ENCODE data around the gene CUL1. TPM values are rescaled to one million over a fixed set of nuclear protein-coding genes. Genes with fewer than 3 reads are reported as not detected.

The CUL1 gene
- total RNA-seq, 2 experiments from 2014 or later, result 40.5 to 56.6 TPM

- Histone ChIP-seq H3K4me3 (ENCODE audit: low read depth, low read length, poor library complexity, severe bottlenecking) (no peak overlapping the region), H3K36me3 (ENCODE audit: insufficient read depth, low read length) (peaks cover 8% of the 10 kb centered on the region), H3K27ac (ENCODE audit: low read depth, low read length, poor library complexity, severe bottlenecking) (no peak overlapping the region), H3K4me1 (ENCODE audit: insufficient read depth, low read length, poor library complexity, severe bottlenecking) (peaks cover 48% of the 10 kb centered on the region), H3K9me2 (ENCODE audit: insufficient read depth, low read length) (no peaks in the 10 kb centered on the region), H2AFZ (ENCODE audit: low read length) (no peak overlapping the region), H3K9me3 (ENCODE audit: low read length) (no peaks in the 10 kb centered on the region), H3K79me2 (ENCODE audit: insufficient read depth, low read depth, low read length) (peaks cover 100% of the 10 kb centered on the region), H4K20me1 (ENCODE audit: insufficient read depth, low read length) (peaks cover 82% of the 10 kb centered on the region), H3K4me2 (ENCODE audit: low read length) (no peak overlapping the region)
- TF ChIP-seq EZH2phosphoT487 (IDR thresholded peaks at IDR 0.05; ENCODE audit: borderline replicate concordance, low read depth, low read length), result no peak
- no peak for TF ChIP-seq CTCF (conservative IDR thresholded peaks at IDR 0.05; ENCODE audit: low read length)
- BruUV-seq (replicated peaks), result no TSS peak
- ChIA-PET POLR2A (interaction anchor here (5.1 kb wide), 1 partner anchor 13 kb away, joined by 36 read pairs; no protein-coding TSS in a partner anchor), CTCF (ENCODE audit: unreplicated experiment) (no interaction called here)
- intact Hi-C loops (cut with micrococcal nuclease; ENCODE audit: unreplicated experiment), result no loop called here
- no peak for DNase-seq (ENCODE audit: low spot score)
These were observed 18.6 kb downstream of the CUL1 start for GRCh38 chr7:148717266-148717793.

GRCh38 chr7:148718431-148718830 lies 19.7 kb downstream of the CUL1 start:
- intact Hi-C loops (cut with micrococcal nuclease; ENCODE audit: unreplicated experiment), result no loop called here
- Histone ChIP-seq H3K4me1 (ENCODE audit: insufficient read depth, low read length, poor library complexity, severe bottlenecking) (peaks cover 45% of the 10 kb centered on the region), H2AFZ (ENCODE audit: low read length) (no peak overlapping the region), H3K27ac (ENCODE audit: low read depth, low read length, poor library complexity, severe bottlenecking) (no peak overlapping the region), H3K4me2 (ENCODE audit: low read length) (no peak overlapping the region), H3K9me3 (ENCODE audit: low read length) (no peaks in the 10 kb centered on the region), H4K20me1 (ENCODE audit: insufficient read depth, low read length) (peaks cover 81% of the 10 kb centered on the region), H3K9me2 (ENCODE audit: insufficient read depth, low read length) (no peaks in the 10 kb centered on the region), H3K4me3 (ENCODE audit: low read depth, low read length, poor library complexity, severe bottlenecking) (no peak overlapping the region), H3K79me2 (ENCODE audit: insufficient read depth, low read depth, low read length) (peaks cover 100% of the 10 kb centered on the region), H3K36me3 (ENCODE audit: insufficient read depth, low read length) (peaks cover 10% of the 10 kb centered on the region)
- no peak for TF ChIP-seq EZH2phosphoT487 (IDR thresholded peaks at IDR 0.05; ENCODE audit: borderline replicate concordance, low read depth, low read length)
- no peak for TF ChIP-seq CTCF (conservative IDR thresholded peaks at IDR 0.05; ENCODE audit: low read length)
- BruUV-seq (replicated peaks), result no TSS peak
- CTCF ChIA-PET (ENCODE audit: unreplicated experiment), result no interaction called here
- DNase-seq (ENCODE audit: low spot score), result no peak
- POLR2A ChIA-PET, result interaction anchor here (0.6 to 5.1 kb wide), 2 partner anchors 14 to 91 kb away, joined by 3 to 36 read pairs; no protein-coding TSS in a partner anchor

- H3K79me2 ChIP-seq (ENCODE audit: insufficient read depth, low read depth, low read length), result peaks cover 100% of the 10 kb centered on the region
- H3K4me3 ChIP-seq (ENCODE audit: low read depth, low read length, poor library complexity, severe bottlenecking), result no peak overlapping the region
- TF ChIP-seq EZH2phosphoT487 (IDR thresholded peaks at IDR 0.05; ENCODE audit: borderline replicate concordance, low read depth, low read length) (no peak), CTCF (conservative IDR thresholded peaks at IDR 0.05; ENCODE audit: low read length) (no peak)
- ChIA-PET CTCF (ENCODE audit: unreplicated experiment) (interaction anchor here (0.6 to 1.2 kb wide), 3 partner anchors 9 to 254 kb away, joined by 3 to 4 read pairs (median 3); no protein-coding TSS in a partner anchor), POLR2A (interaction anchor here (0.6 to 5.1 kb wide), 4 partner anchors 15 to 224 kb away, joined by 3 to 36 read pairs (median 4); no protein-coding TSS in a partner anchor)
- no peak overlapping the region for H2AFZ ChIP-seq (ENCODE audit: low read length)
- H3K27ac ChIP-seq (ENCODE audit: low read depth, low read length, poor library complexity, severe bottlenecking), result no peak overlapping the region
- peaks cover 80% of the 10 kb centered on the region for H4K20me1 ChIP-seq (ENCODE audit: insufficient read depth, low read length)
- DNase-seq (ENCODE audit: low spot score), result no peak
- H3K36me3 ChIP-seq (ENCODE audit: insufficient read depth, low read length), result peaks cover 10% of the 10 kb centered on the region
- H3K9me3 ChIP-seq (ENCODE audit: low read length), result no peaks in the 10 kb centered on the region
- BruUV-seq (replicated peaks), result no TSS peak
- no peak overlapping the region for H3K4me2 ChIP-seq (ENCODE audit: low read length)
- intact Hi-C loops (cut with micrococcal nuclease; ENCODE audit: unreplicated experiment), result no loop called here
- peaks cover 37% of the 10 kb centered on the region for H3K4me1 ChIP-seq (ENCODE audit: insufficient read depth, low read length, poor library complexity, severe bottlenecking)
- H3K9me2 ChIP-seq (ENCODE audit: insufficient read depth, low read length), result no peaks in the 10 kb centered on the region
These were observed 21.1 kb downstream of the CUL1 start for GRCh38 chr7:148719753-148720152.

Data from OCI-LY7 (cell line).